Thyroid gland (tissue), 4 donors: Measurements from ENCODE around the gene OR7A5.
"Not testable (repeated sequence)": the region's sequence is repeated elsewhere in the genome, so short reads cannot be mapped to it uniquely, and the experiment has no call there.

Experiments
- CTCF ChIP-seq, 6 experiments: fragments of 200-600 bp in 3 of 6; fragments of 450-650 bp in 3 of 6; sonication (generic) in 3 of 6; IDR thresholded peaks; one replicate each; pipeline ENCODE4 v1.5.1; 2016 to 2019; ENCODE audit warnings: antibody characterized with exemption in 6 of 6, mild to moderate bottlenecking in 2 of 6, inconsistent platforms in 1 of 6, moderate library complexity in 1 of 6
- POLR2A ChIP-seq, 2 donors: fragments of 450-650 bp; IDR thresholded peaks; one replicate each; pipeline ENCODE4 v1.6.1; 2017; ENCODE audit warnings: antibody characterized with exemption in 2 of 2, mild to moderate bottlenecking in 2 of 2, moderate library complexity in 1 of 2

DNA sequence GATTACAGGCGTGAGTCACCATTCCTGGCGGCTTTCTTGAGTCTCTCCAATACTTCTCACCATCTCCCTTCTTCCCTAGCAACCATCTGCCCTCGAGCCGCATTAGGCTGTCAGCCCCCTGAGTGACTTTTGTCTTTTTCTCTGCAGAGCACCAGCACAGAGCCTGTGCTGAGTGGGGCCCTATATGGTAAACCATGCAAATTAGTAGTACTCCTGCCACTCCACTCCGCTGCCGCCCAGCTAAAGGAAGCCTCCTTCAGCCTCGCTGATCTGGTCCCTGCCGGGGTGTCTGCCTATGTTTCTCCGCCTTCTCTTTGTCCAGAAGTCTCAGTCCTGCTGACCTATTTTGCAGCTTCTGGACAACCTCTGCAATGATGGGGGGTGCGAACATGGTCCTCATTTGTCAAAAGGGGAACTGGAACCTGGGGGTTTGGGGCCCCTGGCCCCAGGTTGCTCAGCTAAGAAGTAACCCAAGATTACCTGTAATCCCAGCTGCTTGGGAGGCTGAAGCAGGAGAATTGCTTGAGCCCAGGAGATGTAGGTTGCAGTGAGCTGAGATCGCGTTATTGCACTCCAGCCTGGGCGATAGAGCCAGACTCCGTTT, 54.3 kb downstream of the OR7A5 start:
- not testable (repeated sequence) for TF ChIP-seq CTCF, POLR2A (IDR thresholded peaks at IDR 0.05)
